Coronary artery (tissue), 2 donors: ENCODE results near the gene NCLN.

ENCODE experiments used
- DNase-seq: peaks from one replicate; pipeline ENCODE4 v3.0.0-alpha.2; 2017; ENCODE audit warnings: low spot score
- H3K27ac ChIP-seq, 2 donors: fragments of 200-600 bp; sonication (generic); one replicate each; pipeline ENCODE4 v1.5.1; 2016 to 2019
- H3K4me3 ChIP-seq: fragments of 200-600 bp; sonication (generic); 2 replicates; pipeline ENCODE4 v1.5.1; 2016; ENCODE audit warnings: mild to moderate bottlenecking, moderate library complexity
- TF ChIP-seq, protein P1 (sequence below): fragments of 200-600 bp; sonication (generic); IDR thresholded peaks from one replicate; pipeline ENCODE4 v1.5.1; 2019; ENCODE audit warnings: antibody characterized with exemption

Gene NCLN

DNA sequence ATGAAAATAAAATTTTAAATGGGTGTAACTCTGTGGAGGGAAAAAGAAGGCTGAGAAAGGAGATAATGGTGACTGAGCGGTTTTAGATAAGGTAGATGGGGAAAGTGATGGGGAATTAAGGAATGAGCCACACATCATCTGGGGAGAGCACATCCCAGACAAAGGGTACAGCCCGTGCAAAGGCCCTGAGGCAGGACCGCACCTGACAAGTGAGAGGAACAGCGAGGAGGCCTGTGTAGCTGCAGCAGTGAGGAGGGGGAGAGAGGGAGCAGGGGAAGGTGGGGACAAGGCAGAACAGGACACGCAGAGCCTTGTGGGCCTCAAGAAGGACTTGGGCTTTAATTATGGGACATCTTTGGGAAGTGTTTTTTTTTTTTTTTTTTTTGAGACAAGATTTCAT, 37.0 kb downstream of the NCLN start:
- Histone ChIP-seq H3K4me3 (no peak overlapping the region), H3K27ac (no peak overlapping the region)
- TF ChIP-seq, protein P1, sequence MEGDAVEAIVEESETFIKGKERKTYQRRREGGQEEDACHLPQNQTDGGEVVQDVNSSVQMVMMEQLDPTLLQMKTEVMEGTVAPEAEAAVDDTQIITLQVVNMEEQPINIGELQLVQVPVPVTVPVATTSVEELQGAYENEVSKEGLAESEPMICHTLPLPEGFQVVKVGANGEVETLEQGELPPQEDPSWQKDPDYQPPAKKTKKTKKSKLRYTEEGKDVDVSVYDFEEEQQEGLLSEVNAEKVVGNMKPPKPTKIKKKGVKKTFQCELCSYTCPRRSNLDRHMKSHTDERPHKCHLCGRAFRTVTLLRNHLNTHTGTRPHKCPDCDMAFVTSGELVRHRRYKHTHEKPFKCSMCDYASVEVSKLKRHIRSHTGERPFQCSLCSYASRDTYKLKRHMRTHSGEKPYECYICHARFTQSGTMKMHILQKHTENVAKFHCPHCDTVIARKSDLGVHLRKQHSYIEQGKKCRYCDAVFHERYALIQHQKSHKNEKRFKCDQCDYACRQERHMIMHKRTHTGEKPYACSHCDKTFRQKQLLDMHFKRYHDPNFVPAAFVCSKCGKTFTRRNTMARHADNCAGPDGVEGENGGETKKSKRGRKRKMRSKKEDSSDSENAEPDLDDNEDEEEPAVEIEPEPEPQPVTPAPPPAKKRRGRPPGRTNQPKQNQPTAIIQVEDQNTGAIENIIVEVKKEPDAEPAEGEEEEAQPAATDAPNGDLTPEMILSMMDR: no peak
- DNase-seq: no peak

DNA sequence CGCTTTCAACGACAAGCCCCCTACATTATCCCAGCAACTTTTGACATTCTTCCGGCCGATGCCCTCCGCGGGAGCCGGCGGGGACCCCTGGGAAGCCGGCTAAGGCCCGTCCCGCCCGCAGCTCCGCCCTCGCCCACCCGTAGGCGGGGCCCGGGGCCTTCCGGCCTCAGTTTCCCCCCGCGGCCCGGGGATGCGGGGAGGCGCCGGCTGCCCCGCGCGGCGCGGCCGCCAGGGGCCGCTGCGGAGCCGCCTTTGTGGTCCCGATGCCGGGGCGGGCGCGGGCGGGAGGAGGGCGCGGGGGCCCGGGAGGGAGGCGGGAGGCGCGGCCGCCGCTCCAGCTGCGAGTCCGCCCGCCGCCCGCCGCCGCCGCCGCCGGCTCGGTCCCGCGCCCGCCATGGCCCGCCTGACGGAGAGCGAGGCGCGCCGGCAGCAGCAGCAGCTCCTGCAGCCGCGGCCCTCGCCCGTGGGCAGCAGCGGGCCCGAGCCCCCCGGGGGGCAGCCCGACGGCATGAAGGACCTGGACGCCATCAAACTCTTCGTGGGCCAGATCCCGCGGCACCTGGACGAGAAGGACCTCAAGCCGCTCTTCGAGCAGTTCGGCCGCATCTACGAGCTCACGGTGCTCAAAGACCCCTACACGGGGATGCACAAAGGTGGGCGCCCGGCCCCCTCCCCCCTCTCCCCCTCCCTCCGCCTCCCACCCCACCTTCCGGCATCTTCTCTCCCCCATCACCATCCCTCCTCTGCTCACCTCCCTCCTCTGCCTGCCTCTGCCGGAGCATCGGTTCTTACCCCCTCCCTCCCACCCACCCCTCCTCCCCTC, 38.8 kb downstream of the NCLN start, which contains the start of gene CELF5:
TSS of gene CELF5 (plus strand) at position 316 of the 823 bp plus-strand sequence. CDS start at position 395, 79 bp downstream.
- TF ChIP-seq, protein P1: peak; percentile 42
- no peak within 1 kb of the TSS for H3K27ac ChIP-seq
- no peak for DNase-seq
- peak within 1 kb of the TSS; percentile 65 for H3K4me3 ChIP-seq

DNA sequence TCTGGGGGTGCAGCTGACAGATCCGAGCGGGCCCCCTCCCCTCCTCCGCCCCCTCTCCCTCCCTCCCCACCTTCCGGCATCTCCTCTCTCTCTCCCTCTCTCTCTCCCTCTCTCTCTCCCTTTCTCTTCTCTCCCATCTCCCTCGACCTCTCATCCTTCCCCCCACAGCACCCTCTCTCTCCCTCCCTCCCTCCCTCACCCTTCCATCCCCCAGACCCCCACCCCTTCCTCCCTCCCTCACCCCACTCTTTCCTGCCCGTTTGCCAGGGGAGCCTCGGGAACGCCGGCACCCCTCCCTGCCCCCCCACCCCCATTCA, 39.4 kb downstream of the NCLN start:
- no peak overlapping the region for H3K27ac ChIP-seq
- H3K4me3 ChIP-seq: no peak overlapping the region
- TF ChIP-seq, protein P1: no peak
- DNase-seq: no peak

DNA sequence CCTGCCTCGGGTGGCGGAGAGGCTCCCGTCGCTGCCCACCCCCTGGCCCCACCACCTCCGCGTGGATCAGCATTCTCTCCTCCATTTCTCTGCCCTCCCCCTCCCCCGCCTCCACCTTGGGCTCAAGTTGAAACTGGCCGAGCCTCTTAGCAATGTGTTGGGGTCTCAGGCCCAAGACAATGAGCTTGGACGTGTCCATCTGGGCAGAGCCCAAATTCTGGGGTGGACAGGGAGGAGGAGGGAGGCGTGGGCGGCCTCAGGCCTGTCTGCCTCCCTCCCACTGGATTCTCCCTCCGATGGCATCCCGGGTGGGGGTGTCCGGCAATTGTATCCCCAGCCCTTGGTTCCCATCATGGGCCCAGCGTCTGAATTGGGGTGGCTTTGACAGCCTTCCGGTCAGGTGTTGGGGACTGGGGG, 40.0 kb downstream of the NCLN start:
- TF ChIP-seq, protein P1: no peak
- DNase-seq: no peak
- Histone ChIP-seq H3K27ac (no peak overlapping the region), H3K4me3 (no peak overlapping the region)

DNA sequence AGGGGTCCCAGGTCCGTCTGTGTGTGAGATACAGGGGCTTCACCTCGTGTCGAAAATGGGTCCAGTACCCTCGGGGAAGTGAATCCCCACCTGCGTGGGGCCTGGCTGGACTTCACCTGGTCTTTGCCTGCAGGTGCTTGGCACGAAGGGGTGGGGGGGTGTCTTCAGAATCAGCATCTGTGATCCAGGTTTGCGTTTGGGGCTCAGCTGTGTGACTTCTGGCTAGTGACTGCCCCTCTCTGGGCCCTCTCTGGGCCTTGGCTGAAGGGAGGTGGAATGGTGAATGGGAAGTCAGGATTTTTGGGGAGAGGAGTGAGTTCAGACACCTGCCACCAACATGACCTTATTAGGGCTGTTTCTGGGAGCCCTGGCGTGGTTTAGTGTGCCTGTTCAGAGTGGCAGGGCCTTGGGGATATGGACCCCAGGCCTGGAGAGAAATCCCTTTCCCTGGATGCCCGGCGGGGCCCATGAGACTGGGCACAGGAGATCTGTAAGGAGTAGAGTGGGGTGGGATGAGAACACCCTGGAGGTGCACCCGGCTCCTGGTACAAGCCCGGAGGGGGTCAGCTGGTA, 41.4 kb downstream of the NCLN start:
- TF ChIP-seq, protein P1: no peak
- Histone ChIP-seq H3K4me3 (no peak overlapping the region), H3K27ac (no peak overlapping the region)
- no peak for DNase-seq

DNA sequence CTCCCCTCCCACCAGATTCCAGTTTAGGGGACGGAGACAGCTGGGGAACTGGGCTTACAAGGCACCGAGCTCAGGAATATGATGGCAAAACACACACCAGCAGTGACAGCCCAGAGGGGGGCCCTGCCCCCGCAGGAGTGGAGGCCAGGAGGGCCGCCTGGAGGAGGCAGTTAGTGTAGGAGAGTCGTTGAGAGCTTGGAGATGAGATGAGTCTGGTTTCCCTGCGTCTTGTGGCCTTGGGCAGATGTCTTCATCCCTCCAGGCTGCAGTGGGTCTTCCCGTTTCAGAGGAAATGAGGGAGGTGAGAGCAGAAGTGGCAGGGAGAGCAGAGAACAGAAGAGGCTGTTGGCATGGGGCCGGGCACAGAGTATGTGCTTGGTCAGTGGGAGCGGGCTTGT, 43.6 kb downstream of the NCLN start:
- H3K27ac ChIP-seq: no peak overlapping the region
- DNase-seq: no peak
- TF ChIP-seq, protein P1: no peak
- H3K4me3 ChIP-seq: no peak overlapping the region

DNA sequence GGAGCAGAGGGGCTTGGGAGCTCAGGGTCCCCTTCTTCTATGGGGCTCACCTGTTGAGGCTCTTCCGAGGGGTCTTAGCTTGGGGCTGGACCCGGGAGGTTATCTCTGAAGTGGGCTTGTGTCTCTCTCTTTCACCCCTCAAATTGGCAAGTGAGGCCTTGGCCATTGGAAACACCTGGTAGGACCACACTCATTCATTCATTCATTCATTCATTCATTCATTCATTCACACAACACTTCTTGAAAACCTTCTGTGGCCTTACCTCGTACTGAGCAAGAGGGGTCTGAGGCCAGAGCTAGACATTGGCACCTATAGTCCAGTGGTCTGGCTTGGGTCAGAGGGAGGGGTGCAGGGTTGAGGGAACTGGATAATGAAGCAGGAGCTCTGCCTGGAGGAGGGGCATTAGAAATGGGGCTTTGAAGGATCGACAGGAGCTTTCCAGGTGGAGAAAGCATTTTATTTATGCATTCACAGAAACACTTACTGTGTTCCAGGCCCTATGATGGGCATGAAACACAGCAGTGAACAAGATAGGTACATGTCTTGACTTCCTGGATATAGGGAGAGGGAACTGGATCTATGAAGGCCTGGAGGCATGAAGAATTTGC, 44.3 kb downstream of the NCLN start:
- no peak overlapping the region for H3K27ac ChIP-seq
- TF ChIP-seq, protein P1: no peak
- no peak overlapping the region for H3K4me3 ChIP-seq
- no peak for DNase-seq
